Measurements from ENCODE around the gene WASF3. TPM values are rescaled to one million over a fixed set of nuclear protein-coding genes. Genes with fewer than 3 reads are reported as not detected.

Gene WASF3
- total RNA-seq, 1 donor from 2014 or later, result 106 TPM

DNA sequence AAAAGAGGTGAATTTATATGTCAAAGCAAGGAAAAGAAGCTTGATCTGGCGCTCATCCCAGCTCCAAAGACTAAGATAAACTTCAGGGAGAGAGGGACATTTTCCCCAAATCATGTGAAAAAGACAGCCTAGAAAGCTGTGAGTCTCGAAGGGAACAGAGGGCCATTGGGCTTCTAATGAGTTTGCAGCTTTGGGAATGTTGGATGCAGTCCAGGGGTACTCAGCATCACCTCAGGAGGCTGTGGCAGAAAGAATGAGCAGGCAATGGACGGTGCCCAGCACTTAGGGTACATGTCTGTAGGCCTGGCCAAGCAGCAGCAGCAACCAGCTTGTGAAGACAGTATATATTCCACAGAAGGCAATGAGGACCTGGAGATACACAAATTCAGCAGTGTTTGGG lies 25.7 kb upstream of the WASF3 start:
- no peak overlapping the region for H2AFZ ChIP-seq (replicated peaks)
- Mint-ChIP-seq H3K27me3 (ENCODE audit: insufficient read depth, low read depth) (peaks cover 7% of the 10 kb centered on the region), H3K27ac (no peak overlapping the region), H3K4me1 (peaks cover 3% of the 10 kb centered on the region), H3K36me3 (no peaks in the 10 kb centered on the region), H3K4me3 (no peak overlapping the region), H3K9me3 (no peaks in the 10 kb centered on the region)
- no peak overlapping the region for H3K9ac ChIP-seq
- no peak overlapping the region for H3K4me3 ChIP-seq
- no peaks in the 10 kb centered on the region for H3K36me3 ChIP-seq
- TF ChIP-seq EZH2phosphoT487 (IDR thresholded peaks at IDR 0.05) (no peak), EZH2 (IDR thresholded peaks at IDR 0.05) (no peak)
- TF ChIP-seq, protein P1, sequence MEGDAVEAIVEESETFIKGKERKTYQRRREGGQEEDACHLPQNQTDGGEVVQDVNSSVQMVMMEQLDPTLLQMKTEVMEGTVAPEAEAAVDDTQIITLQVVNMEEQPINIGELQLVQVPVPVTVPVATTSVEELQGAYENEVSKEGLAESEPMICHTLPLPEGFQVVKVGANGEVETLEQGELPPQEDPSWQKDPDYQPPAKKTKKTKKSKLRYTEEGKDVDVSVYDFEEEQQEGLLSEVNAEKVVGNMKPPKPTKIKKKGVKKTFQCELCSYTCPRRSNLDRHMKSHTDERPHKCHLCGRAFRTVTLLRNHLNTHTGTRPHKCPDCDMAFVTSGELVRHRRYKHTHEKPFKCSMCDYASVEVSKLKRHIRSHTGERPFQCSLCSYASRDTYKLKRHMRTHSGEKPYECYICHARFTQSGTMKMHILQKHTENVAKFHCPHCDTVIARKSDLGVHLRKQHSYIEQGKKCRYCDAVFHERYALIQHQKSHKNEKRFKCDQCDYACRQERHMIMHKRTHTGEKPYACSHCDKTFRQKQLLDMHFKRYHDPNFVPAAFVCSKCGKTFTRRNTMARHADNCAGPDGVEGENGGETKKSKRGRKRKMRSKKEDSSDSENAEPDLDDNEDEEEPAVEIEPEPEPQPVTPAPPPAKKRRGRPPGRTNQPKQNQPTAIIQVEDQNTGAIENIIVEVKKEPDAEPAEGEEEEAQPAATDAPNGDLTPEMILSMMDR (IDR thresholded peaks at IDR 0.05), result no peak
- no peak overlapping the region for H3K4me2 ChIP-seq
- H3K27ac ChIP-seq, result no peak overlapping the region
- DNase-seq (ENCODE audit: low spot score), result no peak
- no peaks in the 10 kb centered on the region for H3K79me2 ChIP-seq (ENCODE audit: low read depth)
- no peaks in the 10 kb centered on the region for H3K9me3 ChIP-seq (ENCODE audit: low read depth)
- H4K20me1 ChIP-seq (ENCODE audit: low read depth), result no peaks in the 10 kb centered on the region
- no peaks in the 10 kb centered on the region for H3K27me3 ChIP-seq
- H3F3A ChIP-seq (ENCODE audit: low read depth), result peaks cover 6% of the 10 kb centered on the region
- H3K4me1 ChIP-seq, result peaks cover 29% of the 10 kb centered on the region

DNA sequence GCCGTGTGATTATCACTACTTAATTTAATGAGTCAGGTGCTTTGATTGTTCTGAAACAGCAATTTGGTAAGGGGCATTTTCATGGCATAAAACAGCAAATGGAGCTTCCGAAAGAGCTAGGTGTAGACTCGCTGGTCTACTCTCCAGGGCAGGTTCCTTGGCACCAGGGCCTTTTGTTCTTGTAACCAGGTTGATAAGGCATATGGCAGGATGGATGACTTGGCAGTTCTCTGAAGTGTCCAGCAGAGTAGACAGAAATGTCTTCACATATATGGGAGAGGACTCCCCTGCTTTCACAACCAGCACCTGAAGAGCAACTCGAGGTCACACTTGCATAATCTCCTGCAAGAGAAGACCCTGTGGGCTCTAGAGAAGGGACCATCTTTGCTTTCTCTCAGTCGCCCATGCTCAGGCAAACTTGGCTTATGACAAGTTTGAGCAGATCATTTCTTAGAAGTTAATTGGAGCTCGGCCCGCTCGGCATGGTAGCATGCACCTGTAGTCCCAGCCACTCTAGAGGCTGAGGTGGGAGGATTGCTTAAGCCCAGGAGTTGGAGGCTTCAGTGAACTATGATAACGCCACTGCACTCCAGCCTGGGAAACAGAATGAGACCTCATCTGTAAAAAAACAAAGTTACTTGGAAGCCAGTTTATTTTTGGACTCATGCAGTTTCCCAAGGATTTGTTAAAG lies 23.3 kb upstream of the WASF3 start:
- no peak overlapping the region for H2AFZ ChIP-seq (replicated peaks)
- H3K36me3 Mint-ChIP-seq, result no peaks in the 10 kb centered on the region
- no peak for TF ChIP-seq EZH2phosphoT487 (IDR thresholded peaks at IDR 0.05)
- no peak for TF ChIP-seq EZH2 (IDR thresholded peaks at IDR 0.05)
- TF ChIP-seq, protein P1 (IDR thresholded peaks at IDR 0.05), result no peak
- H3K4me3 Mint-ChIP-seq, result no peak overlapping the region
- H3K9me3 ChIP-seq (ENCODE audit: low read depth), result no peaks in the 10 kb centered on the region
- H3K4me2 ChIP-seq, result no peak overlapping the region
- H3K9me3 Mint-ChIP-seq, result no peaks in the 10 kb centered on the region
- H4K20me1 ChIP-seq (ENCODE audit: low read depth), result no peaks in the 10 kb centered on the region
- no peak overlapping the region for H3K4me3 ChIP-seq
- DNase-seq (ENCODE audit: low spot score), result no peak
- H3K4me1 ChIP-seq, result peaks cover 10% of the 10 kb centered on the region
- no peaks in the 10 kb centered on the region for H3K36me3 ChIP-seq
- H3K27ac Mint-ChIP-seq, result no peak overlapping the region
- peaks cover 4% of the 10 kb centered on the region for H3K27me3 Mint-ChIP-seq (ENCODE audit: insufficient read depth, low read depth)
- peaks cover under 1% of the 10 kb centered on the region for H3F3A ChIP-seq (ENCODE audit: low read depth)
- peaks cover 3% of the 10 kb centered on the region for H3K4me1 Mint-ChIP-seq
- no peak overlapping the region for H3K9ac ChIP-seq
- no peaks in the 10 kb centered on the region for H3K27me3 ChIP-seq
- H3K79me2 ChIP-seq (ENCODE audit: low read depth), result no peaks in the 10 kb centered on the region
- no peak overlapping the region for H3K27ac ChIP-seq

DNA sequence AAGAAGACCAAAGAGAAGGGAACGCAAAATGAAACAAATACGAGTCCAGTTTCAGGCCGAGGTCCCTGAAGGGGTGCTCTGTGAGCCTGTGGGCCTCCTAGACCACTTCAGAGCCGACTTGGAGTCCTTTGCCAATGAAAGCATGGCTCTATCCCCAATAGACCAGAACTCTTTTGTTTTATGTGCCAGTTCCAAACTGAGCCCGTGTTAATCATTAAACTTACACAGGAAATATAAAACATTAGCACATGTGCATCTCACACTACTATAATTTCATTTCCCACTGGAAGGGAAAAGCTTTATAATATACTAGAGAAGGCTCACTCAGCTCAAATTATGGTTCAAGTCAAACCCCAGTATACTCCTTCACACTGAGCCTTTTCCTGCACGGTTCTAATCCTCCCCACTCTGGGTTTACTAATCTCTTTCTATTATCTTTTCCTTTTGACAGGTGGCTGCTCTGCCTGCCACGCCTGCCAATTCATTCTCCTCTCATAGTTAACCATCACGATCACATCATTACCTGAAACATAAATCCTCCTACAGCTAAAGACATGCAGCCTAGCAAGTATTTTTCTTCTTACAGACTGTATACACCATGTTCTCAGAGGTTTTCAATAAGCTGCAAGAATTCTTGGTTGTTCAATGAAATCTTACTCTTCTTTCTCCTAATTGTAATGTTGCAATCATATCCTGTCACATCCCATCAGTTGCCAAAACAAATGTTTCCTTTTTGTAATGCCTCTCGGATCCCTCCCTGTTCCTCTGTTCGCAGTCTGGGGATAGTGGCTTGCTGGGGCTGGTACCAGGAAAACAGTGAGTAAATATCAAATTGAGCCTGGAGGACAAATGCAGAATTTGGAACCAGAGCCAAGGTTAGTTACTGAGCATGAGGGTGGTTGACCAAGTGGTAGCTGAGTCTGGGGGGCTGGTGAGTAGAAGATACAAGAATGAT lies 18.8 kb upstream of the WASF3 start:
- Histone ChIP-seq H2AFZ (replicated peaks) (no peak overlapping the region), H3K27me3 (no peaks in the 10 kb centered on the region), H3K36me3 (no peaks in the 10 kb centered on the region), H3K4me1 (peaks cover 5% of the 10 kb centered on the region), H4K20me1 (ENCODE audit: low read depth) (no peaks in the 10 kb centered on the region), H3F3A (ENCODE audit: low read depth) (no peaks in the 10 kb centered on the region), H3K9me3 (ENCODE audit: low read depth) (no peaks in the 10 kb centered on the region), H3K27ac (no peak overlapping the region), H3K4me3 (no peak overlapping the region), H3K79me2 (ENCODE audit: low read depth) (no peaks in the 10 kb centered on the region), H3K4me2 (no peak overlapping the region), H3K9ac (no peak overlapping the region)
- no peaks in the 10 kb centered on the region for H3K36me3 Mint-ChIP-seq
- H3K9me3 Mint-ChIP-seq, result no peaks in the 10 kb centered on the region
- DNase-seq (ENCODE audit: low spot score), result no peak
- no peak for TF ChIP-seq EZH2phosphoT487 (IDR thresholded peaks at IDR 0.05)
- no peak overlapping the region for H3K27ac Mint-ChIP-seq
- H3K4me1 Mint-ChIP-seq, result no peaks in the 10 kb centered on the region
- no peaks in the 10 kb centered on the region for H3K27me3 Mint-ChIP-seq (ENCODE audit: insufficient read depth, low read depth)
- H3K4me3 Mint-ChIP-seq, result no peak overlapping the region
